Ascending aorta (tissue), 2 donors: ENCODE results near the gene IGBP1. TPM values are rescaled to one million over a fixed set of nuclear protein-coding genes. Genes with fewer than 3 reads are reported as not detected.
"Not testable (repeated sequence)": the region's sequence is repeated elsewhere in the genome, so short reads cannot be mapped to it uniquely, and the experiment has no call there.

Experiments
- DNase-seq, 2 donors: peaks; one replicate each; pipeline ENCODE4 v3.0.0-alpha.2; 2019; ENCODE audit warnings: low spot score in 2 of 2
- H3K27ac ChIP-seq, 2 donors: fragments of 200-600 bp; sonication (generic); one replicate each; pipeline ENCODE4 v1.5.1; 2016 to 2017; ENCODE audit warnings: mild to moderate bottlenecking in 1 of 2
- H3K27me3 ChIP-seq: fragments of 200-600 bp; sonication (generic); one replicate; pipeline ENCODE4 v1.5.1; 2017
- H3K36me3 ChIP-seq, 2 donors: fragments of 200-600 bp; sonication (generic); one replicate each; pipeline ENCODE4 v1.5.1; 2016
- H3K4me1 ChIP-seq, 2 donors: fragments of 200-600 bp; sonication (generic); one replicate each; pipeline ENCODE4 v1.5.1; 2016 to 2017; ENCODE audit warnings: mild to moderate bottlenecking in 1 of 2
- H3K4me3 ChIP-seq, 2 donors: fragments of 200-600 bp; sonication (generic); one replicate each; pipeline ENCODE4 v1.5.1; 2016 to 2017; ENCODE audit warnings: mild to moderate bottlenecking in 1 of 2
- H3K9me3 ChIP-seq, 2 donors: fragments of 200-600 bp; sonication (generic); one replicate each; pipeline ENCODE4 v1.5.1; 2016
- intact Hi-C: fragments of 100-400 bp; cut with DNase I; formaldehyde crosslinking; loops from one replicate; pipeline ENCODE4 v1.15.1; 2023
- total RNA-seq: library from RNA; depleted of rRNA; stranded (reverse); fragments of >200 nt; gene quantifications from one replicate; pipeline ENCODE4 v1.1.0, GENCODE V29; 2016
- TF ChIP-seq, protein P1 (sequence below), 3 experiments: fragments of 200-600 bp in 2 of 3; fragments of 450-650 bp in 1 of 3; sonication (generic) in 2 of 3; IDR thresholded peaks; one replicate each; pipeline ENCODE4 v1.5.1; 2016 to 2019; ENCODE audit warnings: antibody characterized with exemption in 3 of 3, mild to moderate bottlenecking in 1 of 3, moderate library complexity in 1 of 3

IGBP1 gene
- total RNA-seq, 1 donor from 2014 or later: 20.1 TPM

DNA sequence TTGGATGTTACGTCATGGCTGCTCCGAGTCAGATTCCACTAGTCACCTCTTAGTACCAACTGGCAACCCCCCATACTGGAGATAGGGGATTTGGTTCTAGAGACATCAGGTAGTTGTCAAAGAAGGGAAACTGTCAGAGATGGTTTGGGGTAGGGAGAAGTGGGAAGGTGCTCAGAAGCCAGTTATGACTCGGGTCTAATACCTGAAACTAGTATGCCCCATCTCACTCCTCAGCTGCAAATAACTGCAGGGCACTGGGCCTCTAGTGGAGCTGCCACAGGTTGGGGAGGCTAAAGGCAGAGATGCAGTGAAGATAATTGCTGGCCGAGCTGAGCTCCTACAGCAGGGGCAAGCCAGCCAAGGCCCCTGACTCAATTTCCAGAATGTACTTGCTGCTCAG is 41.0 kb upstream of the IGBP1 start:
- H3K4me1 ChIP-seq: no peaks in the 10 kb centered on the region
- intact Hi-C loops: no loop called here
- TF ChIP-seq, protein P1, sequence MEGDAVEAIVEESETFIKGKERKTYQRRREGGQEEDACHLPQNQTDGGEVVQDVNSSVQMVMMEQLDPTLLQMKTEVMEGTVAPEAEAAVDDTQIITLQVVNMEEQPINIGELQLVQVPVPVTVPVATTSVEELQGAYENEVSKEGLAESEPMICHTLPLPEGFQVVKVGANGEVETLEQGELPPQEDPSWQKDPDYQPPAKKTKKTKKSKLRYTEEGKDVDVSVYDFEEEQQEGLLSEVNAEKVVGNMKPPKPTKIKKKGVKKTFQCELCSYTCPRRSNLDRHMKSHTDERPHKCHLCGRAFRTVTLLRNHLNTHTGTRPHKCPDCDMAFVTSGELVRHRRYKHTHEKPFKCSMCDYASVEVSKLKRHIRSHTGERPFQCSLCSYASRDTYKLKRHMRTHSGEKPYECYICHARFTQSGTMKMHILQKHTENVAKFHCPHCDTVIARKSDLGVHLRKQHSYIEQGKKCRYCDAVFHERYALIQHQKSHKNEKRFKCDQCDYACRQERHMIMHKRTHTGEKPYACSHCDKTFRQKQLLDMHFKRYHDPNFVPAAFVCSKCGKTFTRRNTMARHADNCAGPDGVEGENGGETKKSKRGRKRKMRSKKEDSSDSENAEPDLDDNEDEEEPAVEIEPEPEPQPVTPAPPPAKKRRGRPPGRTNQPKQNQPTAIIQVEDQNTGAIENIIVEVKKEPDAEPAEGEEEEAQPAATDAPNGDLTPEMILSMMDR (IDR thresholded peaks at IDR 0.05): no peak
- H3K27ac ChIP-seq: no peak overlapping the region
- no peaks in the 10 kb centered on the region for H3K36me3 ChIP-seq
- H3K9me3 ChIP-seq: no peaks in the 10 kb centered on the region
- no peak for DNase-seq
- no peak overlapping the region for H3K4me3 ChIP-seq
- no peaks in the 10 kb centered on the region for H3K27me3 ChIP-seq

DNA sequence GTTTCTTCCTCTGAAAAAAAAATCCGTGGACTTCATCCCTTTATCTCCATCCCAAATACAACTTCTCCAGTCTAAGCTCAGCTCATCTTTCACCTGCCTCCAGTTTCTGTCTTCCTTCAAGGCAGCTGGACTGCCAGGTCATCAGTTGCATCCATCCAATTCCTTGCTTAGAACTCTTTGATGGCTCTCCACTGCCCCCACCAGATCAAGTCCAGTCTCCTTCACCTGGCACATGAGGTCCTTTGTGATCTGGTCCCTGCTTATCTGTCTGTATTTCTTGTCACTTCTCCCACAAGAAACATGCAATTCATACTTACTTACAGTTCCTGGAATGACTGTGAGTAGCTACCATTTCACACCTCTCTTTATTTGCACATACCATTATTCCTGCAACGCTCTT is 37.2 kb upstream of the IGBP1 start:
- DNase-seq: no peak
- no peak overlapping the region for H3K27ac ChIP-seq
- intact Hi-C loops: loop anchor here (2.0 kb wide), 1 partner anchor 557 kb away; no protein-coding TSS in a partner anchor
- no peaks in the 10 kb centered on the region for H3K9me3 ChIP-seq
- H3K4me3 ChIP-seq: no peak overlapping the region
- H3K4me1 ChIP-seq: no peaks in the 10 kb centered on the region
- TF ChIP-seq, protein P1 (IDR thresholded peaks at IDR 0.05): no peak
- no peaks in the 10 kb centered on the region for H3K27me3 ChIP-seq
- no peaks in the 10 kb centered on the region for H3K36me3 ChIP-seq

DNA sequence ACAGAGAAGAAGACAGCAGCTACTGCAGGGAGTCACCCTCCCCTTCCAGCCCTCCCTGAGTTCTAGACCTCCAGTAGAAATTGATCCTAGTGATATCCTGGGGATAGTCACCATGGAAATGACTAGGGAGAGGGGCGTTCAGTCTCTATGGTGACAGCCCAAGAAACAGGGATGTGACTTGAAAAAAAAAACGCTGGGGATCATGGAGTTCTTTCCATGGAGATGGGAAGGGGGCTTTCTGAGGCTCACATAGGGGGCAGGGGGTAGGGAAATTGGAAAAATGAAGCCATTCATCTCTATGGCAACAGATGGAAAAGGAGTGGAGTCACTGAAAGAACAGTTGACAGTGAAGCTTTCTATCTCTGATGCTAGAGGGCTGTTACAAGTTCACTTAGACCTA is 28.0 kb upstream of the IGBP1 start:
- DNase-seq: no peak
- H3K27ac ChIP-seq: no peak overlapping the region
- no peaks in the 10 kb centered on the region for H3K36me3 ChIP-seq
- intact Hi-C loops: no loop called here
- no peak overlapping the region for H3K4me3 ChIP-seq
- no peaks in the 10 kb centered on the region for H3K9me3 ChIP-seq
- no peaks in the 10 kb centered on the region for H3K27me3 ChIP-seq
- TF ChIP-seq, protein P1 (IDR thresholded peaks at IDR 0.05): no peak
- H3K4me1 ChIP-seq: no peaks in the 10 kb centered on the region

DNA sequence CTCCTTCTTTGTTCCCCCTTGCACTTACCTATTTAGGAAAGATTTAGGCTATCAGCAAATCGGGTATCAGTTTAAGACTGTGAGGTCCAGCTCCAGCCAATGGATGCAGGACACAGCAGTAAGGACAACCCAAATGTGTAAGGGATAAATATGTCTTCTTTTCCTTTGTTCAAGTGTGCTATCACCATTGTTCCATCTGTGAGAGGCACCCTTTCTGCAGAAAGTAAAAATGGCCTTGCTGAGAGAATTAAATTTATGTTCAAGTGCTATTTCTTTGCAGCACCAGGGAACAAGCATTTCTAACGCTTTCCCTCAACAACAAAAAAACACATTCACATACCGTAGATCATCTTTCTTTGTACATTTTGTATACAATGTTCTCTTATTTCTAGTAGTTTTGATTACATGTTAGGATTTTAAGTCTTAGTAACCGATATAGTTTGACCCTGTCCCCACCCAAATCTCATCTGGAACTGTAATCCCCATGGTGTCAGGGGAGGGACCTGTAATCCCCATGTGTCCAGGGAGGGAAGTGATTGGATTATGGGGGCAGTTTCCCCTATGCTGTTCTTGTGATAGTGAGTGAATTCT is 21.7 kb upstream of the IGBP1 start:
- DNase-seq, H3K27ac ChIP-seq, H3K36me3 ChIP-seq, H3K4me3 ChIP-seq, intact Hi-C loops, H3K27me3 ChIP-seq, H3K4me1 ChIP-seq: not testable (repeated sequence)
- H3K9me3 ChIP-seq: peaks cover 8 to 16% of the 10 kb centered on the region in 2 donors

DNA sequence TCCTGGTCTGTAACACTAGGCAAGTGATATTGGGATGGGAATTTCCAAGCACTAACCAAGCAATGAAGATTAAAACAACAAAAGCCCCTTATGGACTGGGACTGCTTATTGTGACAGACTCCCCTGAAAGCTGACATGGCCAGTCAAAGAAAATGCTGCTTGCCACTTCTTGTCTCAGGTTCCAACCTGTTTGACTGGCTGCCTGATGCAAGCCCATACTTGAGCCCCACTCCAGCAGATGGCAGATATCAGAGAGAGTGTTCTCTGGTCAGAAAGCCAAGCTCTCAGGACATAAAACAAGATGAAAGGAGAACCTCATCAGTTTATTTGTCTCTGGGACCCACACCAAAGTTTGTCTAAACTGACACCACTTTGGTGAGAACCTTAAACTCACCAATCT is 15.5 kb upstream of the IGBP1 start:
- H3K27ac ChIP-seq: no peak overlapping the region
- no peak overlapping the region for H3K4me3 ChIP-seq
- DNase-seq: no peak
- TF ChIP-seq, protein P1 (IDR thresholded peaks at IDR 0.05): no peak
- H3K4me1 ChIP-seq: no peaks in the 10 kb centered on the region
- H3K27me3 ChIP-seq: no peaks in the 10 kb centered on the region
- H3K36me3 ChIP-seq: no peaks in the 10 kb centered on the region
- no peaks in the 10 kb centered on the region for H3K9me3 ChIP-seq
- intact Hi-C loops: no loop called here

DNA sequence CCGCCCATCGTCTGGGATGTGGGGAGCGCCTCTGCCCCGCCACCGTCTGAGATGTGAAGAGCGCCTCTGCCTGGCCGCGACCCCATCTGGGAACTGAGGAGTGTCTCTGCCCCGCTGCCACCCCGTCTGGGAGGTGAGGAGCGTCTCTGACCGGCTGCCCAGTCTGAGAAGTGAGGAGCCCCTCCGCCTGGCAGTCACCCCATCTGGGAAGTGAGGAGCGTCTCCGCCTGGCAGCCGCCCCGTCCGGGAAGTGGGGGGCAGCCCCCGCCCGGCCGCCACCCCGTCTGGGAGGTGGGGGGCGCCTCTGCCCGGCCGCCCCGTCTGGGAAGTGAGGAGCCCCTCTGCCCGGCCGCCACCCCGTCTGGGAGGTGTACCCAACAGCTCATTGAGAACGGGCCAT is 10.2 kb upstream of the IGBP1 start:
- H3K27ac ChIP-seq, DNase-seq, H3K4me3 ChIP-seq, H3K36me3 ChIP-seq, H3K4me1 ChIP-seq, H3K27me3 ChIP-seq, H3K9me3 ChIP-seq, intact Hi-C loops: not testable (repeated sequence)

DNA sequence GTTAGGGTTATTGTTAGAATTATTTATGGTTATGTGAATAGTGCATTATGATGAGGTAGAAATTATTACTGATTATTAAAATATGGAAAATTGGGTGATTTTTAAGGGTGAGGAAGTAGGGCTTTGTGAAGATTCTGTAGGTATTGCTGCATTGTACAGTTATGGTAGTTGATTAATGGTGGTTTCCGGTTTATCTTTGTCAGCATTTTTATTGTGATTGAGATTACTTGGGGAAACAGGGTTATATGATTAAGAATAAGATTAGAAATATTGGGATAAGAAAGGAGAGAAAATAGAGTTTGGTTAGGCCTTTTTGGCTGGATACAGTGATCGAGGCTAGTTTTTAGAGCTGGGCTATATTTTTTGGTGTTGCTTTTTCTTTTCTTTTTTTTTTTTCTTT is 8.6 kb upstream of the IGBP1 start:
- DNase-seq: no peak
- TF ChIP-seq, protein P1 (IDR thresholded peaks at IDR 0.05): no peak
- intact Hi-C loops: no loop called here
- H3K4me1 ChIP-seq: no peaks in the 10 kb centered on the region
- no peak overlapping the region for H3K27ac ChIP-seq
- no peaks in the 10 kb centered on the region for H3K9me3 ChIP-seq
- no peak overlapping the region for H3K4me3 ChIP-seq
- no peaks in the 10 kb centered on the region for H3K36me3 ChIP-seq
- H3K27me3 ChIP-seq: no peaks in the 10 kb centered on the region
